NCI-H2196 treated with DMSO at 0.1 percent for 48 hours (cell line): ENCODE data around the gene KCTD21.

Source experiments
- DNase-seq: peaks from one replicate; lab custom pipeline; 2025; ENCODE audit not compliant: unreplicated experiment; lab: John Stamatoyannopoulos, UW

KCTD21 gene

GRCh38 chr11:78219493-78220217 lies 31.2 kb upstream of the KCTD21 start:
- DNase-seq = no peak

GRCh38 chr11:78218707-78219492 lies 30.5 kb upstream of the KCTD21 start:
- no peak for DNase-seq

- DNase-seq = no peak
Measured at GRCh38 chr11:78217650-78218541, 29.5 kb upstream of the KCTD21 start.

GRCh38 chr11:78216571-78217287 lies 28.3 kb upstream of the KCTD21 start:
- DNase-seq = no peak

GRCh38 chr11:78216021-78216420 lies 27.6 kb upstream of the KCTD21 start:
- no peak for DNase-seq

GRCh38 chr11:78214331-78215194 lies 26.1 kb upstream of the KCTD21 start:
- DNase-seq = no peak

GRCh38 chr11:78213526-78214330 lies 25.3 kb upstream of the KCTD21 start:
- DNase-seq = no peak

GRCh38 chr11:78212586-78213371 lies 24.4 kb upstream of the KCTD21 start:
- DNase-seq = no peak

- DNase-seq = no peak
Measured at GRCh38 chr11:78211565-78211964, 23.1 kb upstream of the KCTD21 start.

GRCh38 chr11:78210000-78210608 lies 21.7 kb upstream of the KCTD21 start:
- DNase-seq = no peak

GRCh38 chr11:78209478-78209877 lies 21.1 kb upstream of the KCTD21 start:
- DNase-seq = no peak

GRCh38 chr11:78208257-78209165 lies 20.1 kb upstream of the KCTD21 start:
- DNase-seq = no peak

- DNase-seq = no peak
Measured at GRCh38 chr11:78207532-78208256, 19.3 kb upstream of the KCTD21 start.

GRCh38 chr11:78205691-78206090 lies 17.3 kb upstream of the KCTD21 start:
- DNase-seq = no peak

- DNase-seq = no peak
Measured at GRCh38 chr11:78205256-78205655, 16.8 kb upstream of the KCTD21 start.

- DNase-seq = no peak
Measured at GRCh38 chr11:78203184-78203583, 14.8 kb upstream of the KCTD21 start.
